Thyroid gland (tissue), 4 donors: ENCODE data around the gene DNAAF1. TPM values are rescaled to one million over a fixed set of nuclear protein-coding genes. Genes with fewer than 3 reads are reported as not detected.
A peak's percentile ranks its signal among the peaks of the same experiment; 100 is the strongest.
"Not testable (repeated sequence)": the region's sequence is repeated elsewhere in the genome, so short reads cannot be mapped to it uniquely, and the experiment has no call there.

Source experiments
- DNase-seq, 2 donors: peaks; one replicate each; pipeline ENCODE4 v3.0.0-alpha.2; 2019
- H3K27ac ChIP-seq, 3 donors: fragments of 200-600 bp; sonication (generic); 1 replicate in 2 of 3; 2 replicates in 1 of 3; pipeline ENCODE4 v1.5.1; 2016 to 2019; ENCODE audit warnings: mild to moderate bottlenecking in 1 of 3, moderate library complexity in 1 of 3
- H3K27me3 ChIP-seq: fragments of 200-600 bp; sonication (generic); one replicate; pipeline ENCODE4 v1.5.1; 2019
- H3K36me3 ChIP-seq, 2 donors: fragments of 200-600 bp; sonication (generic); one replicate each; pipeline ENCODE4 v1.5.1; 2016 to 2019
- H3K4me1 ChIP-seq, 2 donors: fragments of 200-600 bp; sonication (generic); one replicate each; pipeline ENCODE4 v1.5.1; 2017 to 2019
- H3K4me3 ChIP-seq, 3 donors: fragments of 200-600 bp; sonication (generic); replicated peaks in 1 of 3; 1 replicate in 2 of 3; 2 replicates in 1 of 3; pipeline ENCODE4 v1.5.1; 2016; ENCODE audit warnings: mild to moderate bottlenecking in 1 of 3
- H3K9me3 ChIP-seq: fragments of 200-600 bp; sonication (generic); one replicate; pipeline ENCODE4 v1.5.1; 2017
- POLR2A ChIP-seq, 2 donors: fragments of 450-650 bp; IDR thresholded peaks; one replicate each; pipeline ENCODE4 v1.6.1; 2017; ENCODE audit warnings: antibody characterized with exemption in 2 of 2, mild to moderate bottlenecking in 2 of 2, moderate library complexity in 1 of 2
- WGBS, 2 donors: methylation state at CpG; one replicate each; pipeline ENCODE4 v1.1.5; 2017; 5-methylcytosine and 5-hydroxymethylcytosine counted together
- intact Hi-C: fragments of 100-400 bp; cut with DNase I; formaldehyde crosslinking; loops from one replicate; pipeline ENCODE4 v1.15.1; 2023
- total RNA-seq, 4 donors: library from RNA; depleted of rRNA; stranded (reverse); fragments of >200 nt; gene quantifications; one replicate each; pipeline ENCODE4 v1.2.3, GENCODE V29; 2016
- TF ChIP-seq, protein P1 (sequence below), 6 experiments: fragments of 200-600 bp in 3 of 6; fragments of 450-650 bp in 3 of 6; sonication (generic) in 3 of 6; IDR thresholded peaks; one replicate each; pipeline ENCODE4 v1.5.1; 2016 to 2019; ENCODE audit warnings: antibody characterized with exemption in 6 of 6, mild to moderate bottlenecking in 2 of 6, inconsistent platforms in 1 of 6, moderate library complexity in 1 of 6

DNAAF1 gene
- total RNA-seq, 4 donors from 2014 or later, result 1.5 to 11.2 (median 2.8) TPM

DNA sequence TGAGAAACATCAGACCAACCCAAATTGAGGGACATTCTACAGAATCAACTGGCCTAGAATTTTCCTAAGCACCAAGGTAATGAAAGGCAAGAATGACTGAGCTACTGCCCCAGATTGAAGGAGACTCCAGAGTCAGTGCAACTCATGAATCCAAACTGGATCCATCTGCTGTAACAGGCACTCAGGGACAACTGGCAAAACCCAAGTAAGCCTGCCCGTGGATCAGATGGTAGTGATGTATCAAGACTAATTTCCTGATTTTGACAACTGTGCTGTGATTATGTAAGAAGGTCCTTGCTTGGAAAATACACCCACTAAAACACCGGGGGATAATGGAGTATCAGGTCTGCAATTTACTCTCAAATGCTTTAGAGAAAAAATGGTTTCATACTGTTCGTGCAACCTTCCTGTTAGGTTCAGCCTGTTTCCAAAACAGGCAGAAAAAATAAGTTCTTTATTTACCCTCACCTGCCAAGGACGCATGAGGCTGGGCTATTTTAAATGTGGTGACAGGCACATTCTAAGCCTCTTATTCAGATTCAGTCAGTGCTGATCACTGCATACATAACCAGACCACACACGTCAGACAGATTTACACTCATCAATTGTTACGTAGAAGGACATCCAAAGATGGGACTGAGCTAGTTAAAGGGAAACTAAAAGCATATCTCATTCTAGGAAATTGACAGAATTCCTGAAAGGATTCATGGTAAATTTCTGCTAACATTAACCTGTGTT, 35.3 kb upstream of the DNAAF1 start:
- H3K4me3 ChIP-seq, result no peak overlapping the region
- H3K4me1 ChIP-seq, result peaks cover 19 to 30% of the 10 kb centered on the region in 2 donors
- no peaks in the 10 kb centered on the region for H3K27me3 ChIP-seq
- no peak overlapping the region for H3K27ac ChIP-seq
- intact Hi-C loops, result no loop called here
- no peaks in the 10 kb centered on the region for H3K9me3 ChIP-seq
- TF ChIP-seq POLR2A (IDR thresholded peaks at IDR 0.05), result no peak
- TF ChIP-seq, protein P1, sequence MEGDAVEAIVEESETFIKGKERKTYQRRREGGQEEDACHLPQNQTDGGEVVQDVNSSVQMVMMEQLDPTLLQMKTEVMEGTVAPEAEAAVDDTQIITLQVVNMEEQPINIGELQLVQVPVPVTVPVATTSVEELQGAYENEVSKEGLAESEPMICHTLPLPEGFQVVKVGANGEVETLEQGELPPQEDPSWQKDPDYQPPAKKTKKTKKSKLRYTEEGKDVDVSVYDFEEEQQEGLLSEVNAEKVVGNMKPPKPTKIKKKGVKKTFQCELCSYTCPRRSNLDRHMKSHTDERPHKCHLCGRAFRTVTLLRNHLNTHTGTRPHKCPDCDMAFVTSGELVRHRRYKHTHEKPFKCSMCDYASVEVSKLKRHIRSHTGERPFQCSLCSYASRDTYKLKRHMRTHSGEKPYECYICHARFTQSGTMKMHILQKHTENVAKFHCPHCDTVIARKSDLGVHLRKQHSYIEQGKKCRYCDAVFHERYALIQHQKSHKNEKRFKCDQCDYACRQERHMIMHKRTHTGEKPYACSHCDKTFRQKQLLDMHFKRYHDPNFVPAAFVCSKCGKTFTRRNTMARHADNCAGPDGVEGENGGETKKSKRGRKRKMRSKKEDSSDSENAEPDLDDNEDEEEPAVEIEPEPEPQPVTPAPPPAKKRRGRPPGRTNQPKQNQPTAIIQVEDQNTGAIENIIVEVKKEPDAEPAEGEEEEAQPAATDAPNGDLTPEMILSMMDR (IDR thresholded peaks at IDR 0.05), result no peak
- DNase-seq, result no peak
- WGBS, 2 donors, result 80 to 88% methylated on average over 6 of the region's 6 CpGs
- no peaks in the 10 kb centered on the region for H3K36me3 ChIP-seq

DNA sequence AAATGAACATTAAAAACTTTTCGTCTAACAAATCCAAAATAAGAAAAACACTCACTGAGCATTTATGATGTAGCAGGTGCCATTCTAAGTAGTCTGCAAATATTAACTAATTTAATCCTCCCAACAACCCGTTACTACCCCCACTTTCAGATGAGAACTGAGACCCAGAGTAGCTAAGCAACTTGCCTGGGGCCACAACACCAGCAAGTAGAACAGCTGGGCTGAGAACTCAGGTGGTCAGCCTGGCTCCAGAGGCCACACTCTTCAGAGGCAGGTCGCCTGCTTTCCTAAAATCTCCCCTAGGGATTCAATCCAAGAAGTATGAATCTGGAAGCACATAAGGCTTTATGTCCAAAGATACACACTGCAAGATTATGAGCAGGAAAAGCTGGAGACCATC, 34.6 kb upstream of the DNAAF1 start:
- H3K4me1 ChIP-seq, result peaks cover 27 to 34% of the 10 kb centered on the region in 2 donors
- H3K9me3 ChIP-seq, result no peaks in the 10 kb centered on the region
- H3K27ac ChIP-seq, result no peak overlapping the region
- no peaks in the 10 kb centered on the region for H3K27me3 ChIP-seq
- TF ChIP-seq, protein P1 (IDR thresholded peaks at IDR 0.05), result no peak
- no peak for TF ChIP-seq POLR2A (IDR thresholded peaks at IDR 0.05)
- DNase-seq, result no peak
- H3K4me3 ChIP-seq, result no peak overlapping the region
- H3K36me3 ChIP-seq, result no peaks in the 10 kb centered on the region
- intact Hi-C loops, result no loop called here
- 90 to 96% methylated on average over 3 of the region's 3 CpGs for WGBS, 2 donors

DNA sequence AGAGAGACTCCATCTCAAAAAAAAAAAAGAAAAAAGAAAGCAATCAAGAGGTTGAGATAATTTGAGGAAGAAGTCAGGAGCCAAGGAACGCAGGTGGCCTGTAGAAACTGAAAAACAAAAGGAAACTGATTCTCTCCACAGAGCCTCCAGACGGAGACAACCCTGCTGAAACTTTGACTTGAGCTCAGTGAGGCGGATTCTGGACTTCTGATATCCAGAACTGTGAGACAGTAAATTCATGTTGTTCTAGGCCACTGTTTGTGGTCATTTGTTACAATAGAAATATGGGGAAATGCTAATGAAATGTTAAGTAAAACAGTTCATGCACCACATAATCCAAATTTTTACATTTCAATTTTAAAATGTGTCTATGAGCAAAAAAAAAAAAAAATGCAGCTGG, 33.6 kb upstream of the DNAAF1 start:
- no peak overlapping the region for H3K4me3 ChIP-seq
- no peak for DNase-seq
- TF ChIP-seq POLR2A (IDR thresholded peaks at IDR 0.05), result no peak
- TF ChIP-seq, protein P1 (IDR thresholded peaks at IDR 0.05), result no peak
- no peaks in the 10 kb centered on the region for H3K9me3 ChIP-seq
- H3K27ac ChIP-seq, result no peak overlapping the region
- WGBS, 2 donors, result 84% methylated on average over 3 of the region's 3 CpGs
- peaks cover 20 to 27% of the 10 kb centered on the region in 2 donors for H3K4me1 ChIP-seq
- H3K36me3 ChIP-seq, result no peaks in the 10 kb centered on the region
- no peaks in the 10 kb centered on the region for H3K27me3 ChIP-seq
- intact Hi-C loops, result no loop called here

DNA sequence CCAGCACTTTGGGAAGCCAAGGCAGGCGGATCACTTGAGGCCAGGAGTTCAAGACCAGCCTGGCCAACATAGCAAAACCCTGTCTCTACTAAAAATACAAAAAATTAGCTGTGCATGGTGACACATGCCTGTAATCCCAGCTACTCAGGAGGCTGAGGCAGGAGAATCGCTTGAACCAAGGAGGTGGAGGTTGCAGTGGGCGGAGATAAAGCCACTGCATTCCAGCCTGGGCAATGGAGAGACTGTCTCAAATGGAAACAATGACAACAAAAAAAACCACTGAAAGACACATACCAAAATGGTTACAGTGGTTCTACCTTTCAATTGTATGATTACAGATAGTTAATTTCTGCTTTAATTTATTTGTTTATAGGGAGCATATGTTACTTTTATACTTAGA, 33.2 kb upstream of the DNAAF1 start:
- intact Hi-C loops, H3K27ac ChIP-seq, H3K9me3 ChIP-seq, H3K36me3 ChIP-seq, H3K27me3 ChIP-seq, H3K4me3 ChIP-seq, DNase-seq: not testable (repeated sequence)
- H3K4me1 ChIP-seq, result peaks cover 16 to 25% of the 10 kb centered on the region in 2 donors
- 94% methylated on average over 3 of the region's 3 CpGs for WGBS, 2 donors

DNA sequence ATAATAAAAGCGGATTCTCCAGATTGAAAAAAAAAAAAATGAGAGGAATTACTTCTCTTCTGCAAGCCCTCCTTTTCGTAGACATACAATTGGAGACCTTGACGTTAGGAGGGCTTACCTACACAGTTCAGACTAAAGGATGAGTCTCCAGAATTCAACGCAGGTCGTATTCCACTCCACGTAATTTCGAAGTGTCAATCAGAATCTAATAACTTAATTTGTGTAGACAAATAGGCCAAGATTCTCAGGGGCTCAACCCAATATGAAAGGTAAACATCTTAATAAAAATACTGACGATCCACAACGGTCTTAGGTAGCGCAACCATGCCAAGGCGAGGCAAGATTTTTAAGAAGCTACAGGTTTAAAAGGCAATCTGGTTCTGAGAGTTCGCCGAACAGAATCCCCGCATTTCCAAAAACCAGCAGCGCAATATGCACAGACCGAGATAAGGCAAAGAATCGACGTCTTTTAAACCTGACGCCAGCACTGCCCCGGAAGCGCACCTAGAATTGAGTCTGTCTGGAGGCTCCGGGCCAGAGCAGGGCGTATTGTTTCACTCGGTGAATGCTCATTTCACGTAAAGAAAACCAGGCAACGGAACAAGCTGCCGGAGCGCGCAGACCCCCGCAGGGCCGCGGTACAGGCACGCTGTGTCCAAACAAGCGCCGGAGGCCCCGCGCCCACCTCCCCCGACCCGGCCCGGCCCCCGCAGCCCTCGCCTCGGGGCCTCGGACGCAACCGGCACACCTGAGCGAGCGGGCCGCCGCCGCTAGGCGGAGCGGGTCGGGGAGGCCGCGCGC, 29.0 kb upstream of the DNAAF1 start:
- Histone ChIP-seq H3K4me3 (peak overlapping the region; percentile 81 to 93 (median 88)), H3K4me1 (peaks cover 17 to 24% of the 10 kb centered on the region in 2 donors), H3K27me3 (no peaks in the 10 kb centered on the region), H3K36me3 (no peaks in the 10 kb centered on the region), H3K27ac (peak overlapping the region; percentile 66 to 92 (median 68)), H3K9me3 (no peaks in the 10 kb centered on the region)
- DNase-seq, result peak; percentile 54 to 58
- WGBS, 2 donors, result 2 to 5% methylated on average over 16 to 39 of the region's 57 CpGs
- intact Hi-C loops, result no loop called here
- TF ChIP-seq, protein P1 (IDR thresholded peaks at IDR 0.05), result peak in 3 of 6 experiments; percentile 17 to 60 (median 51)
- TF ChIP-seq POLR2A (IDR thresholded peaks at IDR 0.05), result no peak
